ENCODE results near the gene GRM7. TPM values are rescaled to one million over a fixed set of nuclear protein-coding genes. Genes with fewer than 3 reads are reported as not detected.

Gene GRM7
- polyA plus RNA-seq, 1 donor from 2014 or later = 23.8 TPM

- Histone ChIP-seq H3K79me2 (replicated peaks; ENCODE audit: insufficient read depth, low read length) (no peaks in the 10 kb centered on the region), H3K9me3 (ENCODE audit: low read length) (peaks cover 7% of the 10 kb centered on the region), H3K36me3 (ENCODE audit: insufficient read depth, low read length) (no peaks in the 10 kb centered on the region), H3K27me3 (ENCODE audit: insufficient read depth, low read depth, low read length) (no peaks in the 10 kb centered on the region), H2AFZ (ENCODE audit: low read depth, low read length) (no peak overlapping the region), H3K9me2 (ENCODE audit: insufficient read depth, low read length) (no peaks in the 10 kb centered on the region), H3K4me3 (ENCODE audit: low read length) (no peak overlapping the region), H3F3A (ENCODE audit: insufficient read depth, low read length, poor library complexity, severe bottlenecking) (no peaks in the 10 kb centered on the region), H4K20me1 (ENCODE audit: insufficient read depth) (no peaks in the 10 kb centered on the region), H3K9ac (ENCODE audit: low read length) (no peak overlapping the region), H3K4me2 (ENCODE audit: low read length) (no peak overlapping the region), H3K27ac (ENCODE audit: low read length) (no peak overlapping the region)
- TF ChIP-seq MXI1 (conservative IDR thresholded peaks at IDR 0.05; ENCODE audit: poor library complexity, severe bottlenecking) (no peak), EP300 (conservative IDR thresholded peaks at IDR 0.05; ENCODE audit: poor library complexity, severe bottlenecking) (no peak), RAD21 (conservative IDR thresholded peaks at IDR 0.05) (no peak), CTCF (IDR thresholded peaks at IDR 0.05; ENCODE audit: poor library complexity, severe bottlenecking) (no peak), POLR2AphosphoS5 (IDR thresholded peaks at IDR 0.05) (no peak), REST (IDR thresholded peaks at IDR 0.05; ENCODE audit: borderline replicate concordance) (no peak), EZH2 (IDR thresholded peaks at IDR 0.05; ENCODE audit: borderline replicate concordance, insufficient read depth, low read length, poor library complexity, severe bottlenecking) (no peak), TAF1 (IDR thresholded peaks at IDR 0.05; ENCODE audit: low read depth) (no peak), SMC3 (conservative IDR thresholded peaks at IDR 0.05; ENCODE audit: poor library complexity) (no peak)
These were observed 239.2 kb downstream of the GRM7 start for GRCh38 chr3:7100136-7100535.

- H3K9ac ChIP-seq (ENCODE audit: low read length) = no peak overlapping the region
- no peaks in the 10 kb centered on the region for H3K79me2 ChIP-seq (replicated peaks; ENCODE audit: insufficient read depth, low read length)
- no peaks in the 10 kb centered on the region for H3K9me2 ChIP-seq (ENCODE audit: insufficient read depth, low read length)
- no peak overlapping the region for H3K4me2 ChIP-seq (ENCODE audit: low read length)
- no peaks in the 10 kb centered on the region for H4K20me1 ChIP-seq (ENCODE audit: insufficient read depth)
- no peaks in the 10 kb centered on the region for H3K36me3 ChIP-seq (ENCODE audit: insufficient read depth, low read length)
- no peaks in the 10 kb centered on the region for H3F3A ChIP-seq (ENCODE audit: insufficient read depth, low read length, poor library complexity, severe bottlenecking)
- no peak for TF ChIP-seq TAF1 (IDR thresholded peaks at IDR 0.05; ENCODE audit: low read depth)
- TF ChIP-seq MXI1 (conservative IDR thresholded peaks at IDR 0.05; ENCODE audit: poor library complexity, severe bottlenecking) = no peak
- no peak for TF ChIP-seq RAD21 (conservative IDR thresholded peaks at IDR 0.05)
- TF ChIP-seq EZH2 (IDR thresholded peaks at IDR 0.05; ENCODE audit: borderline replicate concordance, insufficient read depth, low read length, poor library complexity, severe bottlenecking) = no peak
- no peak for TF ChIP-seq SMC3 (conservative IDR thresholded peaks at IDR 0.05; ENCODE audit: poor library complexity)
- no peak overlapping the region for H3K4me3 ChIP-seq (ENCODE audit: low read length)
- no peak overlapping the region for H3K27ac ChIP-seq (ENCODE audit: low read length)
- H3K9me3 ChIP-seq (ENCODE audit: low read length) = no peaks in the 10 kb centered on the region
- H2AFZ ChIP-seq (ENCODE audit: low read depth, low read length) = no peak overlapping the region
- no peaks in the 10 kb centered on the region for H3K27me3 ChIP-seq (ENCODE audit: insufficient read depth, low read depth, low read length)
These were observed 245.7 kb downstream of the GRM7 start for GRCh38 chr3:7106635-7107034.
